Naive thymus-derived CD4-positive, alpha-beta T cell (primary cell): ENCODE results near the gene ST6GALNAC3. TPM values are rescaled to one million over a fixed set of nuclear protein-coding genes. Genes with fewer than 3 reads are reported as not detected.

ENCODE experiments used
- ATAC-seq: fragments of 150-1000 bp; cut with Tn5 transposase; 2 replicates; pipeline ENCODE4 v1.10.0; 2021; ENCODE audit warnings: mild to moderate bottlenecking, moderate library complexity
- CTCF ChIA-PET: fragments of 350-600 bp; sonication (Branson Sonifier 250); formaldehyde crosslinking; loops from one replicate; lab custom pipeline; 2021; ENCODE audit warnings: antibody characterized with exemption; lab: Charles Lee
- POLR2A ChIA-PET: fragments of 350-600 bp; sonication (Branson Sonifier 250); formaldehyde crosslinking; loops from one replicate; lab custom pipeline; 2021; ENCODE audit warnings: antibody characterized with exemption, inconsistent platforms; lab: Charles Lee
- DNase-seq, 9 donors: peaks; one replicate each; pipeline versions ENCODE4 v3.0.0 to v3.0.0-alpha.2; 2020 to 2022; ENCODE audit warnings: mixed read lengths in 1 of 9
- H3K27ac ChIP-seq: one replicate; pipeline ENCODE4 v1.7.0; 2013; ENCODE audit warnings: mild to moderate bottlenecking, low read depth, low read length, moderate library complexity
- H3K27me3 ChIP-seq, 2 donors: one replicate each; pipeline ENCODE4 v1.7.0; 2013; ENCODE audit warnings: low read length in 2 of 2, mild to moderate bottlenecking in 2 of 2, moderate library complexity in 2 of 2; ENCODE audit not compliant: control insufficient read depth in 2 of 2, insufficient read depth in 2 of 2
- H3K36me3 ChIP-seq, 3 experiments: 1 replicate in 2 of 3; 2 replicates in 1 of 3; pipeline ENCODE4 v1.7.0; 2013; ENCODE audit warnings: low read length in 3 of 3, mild to moderate bottlenecking in 3 of 3, moderate library complexity in 1 of 3; ENCODE audit not compliant: insufficient read depth in 3 of 3, control insufficient read depth in 2 of 3
- H3K4me1 ChIP-seq, 2 donors: one replicate each; pipeline ENCODE4 v1.7.0; 2013; ENCODE audit warnings: low read length in 2 of 2, mild to moderate bottlenecking in 2 of 2, moderate library complexity in 1 of 2; ENCODE audit not compliant: control insufficient read depth in 2 of 2, insufficient read depth in 2 of 2
- H3K4me3 ChIP-seq: 2 replicates; pipeline ENCODE4 v1.7.0; 2013; ENCODE audit warnings: mild to moderate bottlenecking, low read length
- H3K9me3 ChIP-seq, 3 experiments: 1 replicate in 2 of 3; 2 replicates in 1 of 3; pipeline ENCODE4 v1.7.0; 2013; ENCODE audit warnings: low read length in 3 of 3; ENCODE audit not compliant: control insufficient read depth in 2 of 3
- H3K27ac Mint-ChIP-seq, 9 donors: one replicate each; pipeline ENCODE4 v1.8.0; 2020 to 2022; ENCODE audit warnings: mixed read lengths in 9 of 9, mild to moderate bottlenecking in 8 of 9, moderate library complexity in 5 of 9, inconsistent platforms in 2 of 9
- H3K27me3 Mint-ChIP-seq, 5 donors: one replicate each; pipeline ENCODE4 v1.8.0; 2021 to 2022; ENCODE audit warnings: mixed read lengths in 5 of 5, mild to moderate bottlenecking in 1 of 5
- H3K36me3 Mint-ChIP-seq, 5 donors: one replicate each; pipeline ENCODE4 v1.8.0; 2020 to 2022; ENCODE audit warnings: mixed read lengths in 5 of 5, mild to moderate bottlenecking in 3 of 5, inconsistent platforms in 1 of 5
- H3K4me1 Mint-ChIP-seq, 7 donors: one replicate each; pipeline ENCODE4 v1.8.0; 2020 to 2022; ENCODE audit warnings: mixed read lengths in 7 of 7, mild to moderate bottlenecking in 3 of 7, inconsistent platforms in 1 of 7
- H3K4me3 Mint-ChIP-seq, 10 donors: one replicate each; pipeline ENCODE4 v1.8.0; 2020 to 2022; ENCODE audit warnings: mild to moderate bottlenecking in 10 of 10, mixed read lengths in 10 of 10, moderate library complexity in 6 of 10, inconsistent platforms in 2 of 10
- H3K9me3 Mint-ChIP-seq, 11 donors: one replicate each; pipeline ENCODE4 v1.8.0; 2020 to 2022; ENCODE audit warnings: mixed read lengths in 11 of 11, mild to moderate bottlenecking in 4 of 11, inconsistent platforms in 1 of 11, moderate library complexity in 1 of 11
- intact Hi-C, 2 donors: fragments of 100-400 bp; cut with micrococcal nuclease; formaldehyde crosslinking; loops; one replicate each; pipeline ENCODE4 v1.15.1; 2023
- polyA plus RNA-seq, 2 donors: library from polyadenylated mRNA; unstranded; fragments of 300-500 nt; fragmentation: Illumina TruSeq; gene quantifications; one replicate each; pipeline ENCODE4 v1.2.3, GENCODE V29; 2021
- total RNA-seq, 6 experiments: library from RNA in 5 of 6; stranded (reverse) in 5 of 6; gene quantifications; 1 replicate in 5 of 6; 2 replicates in 1 of 6; pipeline ENCODE4 v1.2.3 and lab custom pipeline; 2021 to 2026

The ST6GALNAC3 gene
- total and polyA plus RNA-seq, 7 experiments from 2014 or later = 0.17 to 4.8 (median 2.1) TPM; not detected in 1

DNA sequence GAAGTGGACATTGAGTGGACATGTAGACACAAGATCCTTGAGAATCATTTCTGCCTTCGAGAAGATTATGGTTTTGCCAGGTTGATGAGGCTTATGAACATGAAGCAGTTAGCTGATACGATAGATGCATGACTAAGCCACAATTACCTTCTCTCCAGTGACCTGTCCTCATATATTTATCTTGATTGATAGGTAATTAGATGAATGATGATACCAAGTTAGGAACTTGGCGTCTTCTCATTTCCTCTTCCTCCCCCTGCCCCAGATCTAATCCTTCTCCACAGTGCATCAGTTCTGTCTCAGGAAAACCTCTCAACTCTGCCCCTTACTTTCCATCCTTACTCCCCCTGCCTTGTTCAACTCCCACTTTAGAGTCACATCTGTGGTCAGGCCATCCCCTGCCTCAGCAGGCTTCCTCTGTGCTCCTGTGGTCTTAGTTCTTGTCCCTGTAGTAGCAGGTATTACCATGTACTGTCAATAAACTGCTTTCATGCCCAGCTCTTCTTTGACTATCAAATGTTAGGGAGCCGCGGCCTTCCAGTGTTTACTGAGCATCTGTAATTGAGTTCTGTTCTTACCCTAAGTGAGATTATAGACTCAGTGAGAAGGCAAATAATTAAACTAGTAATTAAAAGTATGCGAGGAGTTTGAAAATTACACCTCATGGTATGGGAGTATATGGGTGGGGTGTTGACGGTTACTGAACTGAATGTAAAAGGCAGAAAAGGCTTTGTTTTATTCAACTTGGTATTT, 5.1 kb downstream of the ST6GALNAC3 start:
- peaks cover 0 to 6% of the 10 kb centered on the region in 2 donors for H3K4me1 ChIP-seq
- H3K36me3 ChIP-seq = no peaks in the 10 kb centered on the region
- DNase-seq = no peak
- Mint-ChIP-seq H3K27ac (no peak overlapping the region), H3K4me3 (no peak overlapping the region), H3K9me3 (no peaks in the 10 kb centered on the region), H3K27me3 (peaks cover 0 to 16% (median 0%) of the 10 kb centered on the region in 5 donors), H3K36me3 (no peaks in the 10 kb centered on the region), H3K4me1 (peaks cover 0 to 29% (median 16%) of the 10 kb centered on the region in 7 donors)
- no peaks in the 10 kb centered on the region for H3K9me3 ChIP-seq
- intact Hi-C loops = loop anchor here (5.0 to 10.0 kb wide), 6 partner anchors 292 to 1895 kb away; partner anchors contain the start of genes ACADM (in 1 of the 2), FUBP1 (in 1 of the 2), PIGK (in 1 of the 2) and RABGGTB (in 1 of the 2)
- no peak overlapping the region for H3K4me3 ChIP-seq
- ChIA-PET POLR2A (no interaction called here), CTCF (interaction anchor here (0.7 kb wide), 1 partner anchor 1973 kb away, joined by 3 read pairs; no protein-coding TSS in a partner anchor)
- no peak overlapping the region for H3K27ac ChIP-seq
- ATAC-seq = no peak
- no peaks in the 10 kb centered on the region for H3K27me3 ChIP-seq

- Histone ChIP-seq H3K9me3 (no peaks in the 10 kb centered on the region), H3K27me3 (no peaks in the 10 kb centered on the region), H3K4me3 (no peak overlapping the region), H3K36me3 (no peaks in the 10 kb centered on the region), H3K27ac (no peak overlapping the region), H3K4me1 (no peaks in the 10 kb centered on the region)
- ChIA-PET CTCF (no interaction called here), POLR2A (no interaction called here)
- Mint-ChIP-seq H3K4me1 (peaks cover 0 to 20% (median 7%) of the 10 kb centered on the region in 7 donors), H3K36me3 (no peaks in the 10 kb centered on the region), H3K4me3 (no peak overlapping the region), H3K9me3 (no peaks in the 10 kb centered on the region), H3K27me3 (peaks cover 0 to 16% (median 0%) of the 10 kb centered on the region in 5 donors), H3K27ac (no peak overlapping the region)
- intact Hi-C loops = no loop called here
- DNase-seq = no peak
- no peak for ATAC-seq
These were observed 6.1 kb downstream of the ST6GALNAC3 start for GRCh38 chr1:76080552-76081079.

GRCh38 chr1:76082062-76082461, 7.5 kb downstream of the ST6GALNAC3 start:
- intact Hi-C loops = no loop called here
- H3K4me1 ChIP-seq = no peaks in the 10 kb centered on the region
- no peak for ATAC-seq
- ChIA-PET CTCF (interaction anchor here (0.6 kb wide), 1 partner anchor 12 kb away, joined by 3 read pairs; no protein-coding TSS in a partner anchor), POLR2A (no interaction called here)
- H3K36me3 ChIP-seq = no peaks in the 10 kb centered on the region
- H3K4me3 ChIP-seq = no peak overlapping the region
- Mint-ChIP-seq H3K27ac (no peak overlapping the region), H3K9me3 (no peaks in the 10 kb centered on the region), H3K4me3 (no peak overlapping the region), H3K27me3 (peaks cover 0 to 16% (median 0%) of the 10 kb centered on the region in 5 donors), H3K36me3 (no peaks in the 10 kb centered on the region), H3K4me1 (peaks cover 0 to 14% (median 0%) of the 10 kb centered on the region in 7 donors)
- H3K27me3 ChIP-seq = no peaks in the 10 kb centered on the region
- no peaks in the 10 kb centered on the region for H3K9me3 ChIP-seq
- no peak overlapping the region for H3K27ac ChIP-seq
- no peak for DNase-seq

GRCh38 chr1:76083189-76083588, 8.6 kb downstream of the ST6GALNAC3 start:
- Mint-ChIP-seq H3K4me1 (peaks cover 0 to 16% (median 0%) of the 10 kb centered on the region in 7 donors), H3K36me3 (no peaks in the 10 kb centered on the region), H3K27ac (no peak overlapping the region), H3K27me3 (peaks cover 0 to 9% (median 0%) of the 10 kb centered on the region in 5 donors), H3K9me3 (no peaks in the 10 kb centered on the region), H3K4me3 (no peak overlapping the region)
- no peaks in the 10 kb centered on the region for H3K9me3 ChIP-seq
- H3K36me3 ChIP-seq = no peaks in the 10 kb centered on the region
- intact Hi-C loops = no loop called here
- POLR2A ChIA-PET = no interaction called here
- CTCF ChIA-PET = no interaction called here
- no peak overlapping the region for H3K27ac ChIP-seq
- DNase-seq (no peak), ATAC-seq (no peak)
- no peaks in the 10 kb centered on the region for H3K4me1 ChIP-seq
- no peaks in the 10 kb centered on the region for H3K27me3 ChIP-seq
- H3K4me3 ChIP-seq = no peak overlapping the region

- no peaks in the 10 kb centered on the region for H3K9me3 ChIP-seq
- Mint-ChIP-seq H3K9me3 (no peaks in the 10 kb centered on the region), H3K27me3 (peaks cover 0 to 9% (median 0%) of the 10 kb centered on the region in 5 donors), H3K4me1 (peaks cover 0 to 16% (median 0%) of the 10 kb centered on the region in 7 donors), H3K27ac (peak overlapping the region in 1 of 9 donors; percentile 11), H3K4me3 (no peak overlapping the region), H3K36me3 (no peaks in the 10 kb centered on the region)
- no peaks in the 10 kb centered on the region for H3K4me1 ChIP-seq
- no peak overlapping the region for H3K27ac ChIP-seq
- CTCF ChIA-PET = no interaction called here
- no peaks in the 10 kb centered on the region for H3K36me3 ChIP-seq
- POLR2A ChIA-PET = no interaction called here
- ATAC-seq = no peak
- H3K4me3 ChIP-seq = no peak overlapping the region
- intact Hi-C loops = no loop called here
- H3K27me3 ChIP-seq = no peaks in the 10 kb centered on the region
- DNase-seq = no peak
These were observed 9.6 kb downstream of the ST6GALNAC3 start for GRCh38 chr1:76084029-76084627.

- no peaks in the 10 kb centered on the region for H3K9me3 ChIP-seq
- no peaks in the 10 kb centered on the region for H3K27me3 ChIP-seq
- POLR2A ChIA-PET = no interaction called here
- H3K27ac ChIP-seq = no peak overlapping the region
- Mint-ChIP-seq H3K9me3 (no peaks in the 10 kb centered on the region), H3K36me3 (no peaks in the 10 kb centered on the region), H3K27ac (no peak overlapping the region), H3K27me3 (peaks cover 0 to 7% (median 0%) of the 10 kb centered on the region in 5 donors), H3K4me1 (peaks cover 0 to 12% (median 0%) of the 10 kb centered on the region in 7 donors), H3K4me3 (no peak overlapping the region)
- CTCF ChIA-PET = no interaction called here
- H3K4me3 ChIP-seq = no peak overlapping the region
- ATAC-seq (no peak), DNase-seq (no peak)
- no peaks in the 10 kb centered on the region for H3K4me1 ChIP-seq
- intact Hi-C loops = no loop called here
- H3K36me3 ChIP-seq = no peaks in the 10 kb centered on the region
These were observed 10.1 kb downstream of the ST6GALNAC3 start for GRCh38 chr1:76084685-76085084.
